Activated CD8-positive, alpha-beta memory T cell treated with anti-CD3 and anti-CD28 coated beads for 24 hours (primary cell): Measurements from ENCODE around the gene CD96.
"Not testable (repeated sequence)": the region's sequence is repeated elsewhere in the genome, so short reads cannot be mapped to it uniquely, and the experiment has no call there.

Source experiments
- DNase-seq: peaks from one replicate; pipeline ENCODE4 v3.0.0-alpha.2; 2020

The CD96 gene

GRCh38 chr3:111629018-111629417, 87.0 kb downstream of the CD96 start:
- not testable (repeated sequence) for DNase-seq

DNA sequence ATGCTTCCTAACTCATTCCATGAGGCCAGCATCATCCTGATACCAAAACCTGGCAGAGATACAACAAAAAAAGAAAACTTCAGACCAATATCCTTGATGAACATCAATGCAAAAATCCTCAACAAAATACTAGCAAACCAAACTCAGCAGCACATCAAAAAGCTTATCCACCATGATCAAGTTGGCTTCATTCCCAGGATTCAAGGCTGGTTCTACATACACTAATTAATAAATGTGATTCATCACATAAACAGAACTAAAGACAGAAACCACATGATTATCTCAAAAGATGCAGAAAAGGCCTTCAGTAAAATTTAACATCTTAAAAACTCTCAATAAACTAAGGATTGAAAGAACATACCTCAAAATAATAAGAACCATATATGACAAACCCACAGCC, 88.6 kb downstream of the CD96 start:
- DNase-seq, result not testable (repeated sequence)

DNA sequence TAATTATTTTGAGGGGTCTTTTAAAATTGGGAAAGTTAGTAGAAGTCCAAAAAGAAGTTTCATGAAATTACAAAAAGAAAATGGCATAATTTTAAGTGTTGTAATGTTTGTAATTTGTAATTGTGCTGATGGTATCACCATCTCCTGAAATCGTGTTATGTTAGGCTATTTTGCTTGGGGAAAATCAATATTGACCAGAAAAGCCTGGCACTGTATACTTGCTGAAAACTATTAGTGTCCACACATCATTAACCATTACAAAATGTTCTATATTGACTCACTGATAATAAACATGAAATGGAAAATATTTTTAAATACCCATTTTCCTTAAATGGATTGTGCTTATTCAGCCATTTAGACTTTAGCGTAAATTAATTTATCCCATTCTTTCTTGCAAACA, 93.4 kb downstream of the CD96 start:
- no peak for DNase-seq

DNA sequence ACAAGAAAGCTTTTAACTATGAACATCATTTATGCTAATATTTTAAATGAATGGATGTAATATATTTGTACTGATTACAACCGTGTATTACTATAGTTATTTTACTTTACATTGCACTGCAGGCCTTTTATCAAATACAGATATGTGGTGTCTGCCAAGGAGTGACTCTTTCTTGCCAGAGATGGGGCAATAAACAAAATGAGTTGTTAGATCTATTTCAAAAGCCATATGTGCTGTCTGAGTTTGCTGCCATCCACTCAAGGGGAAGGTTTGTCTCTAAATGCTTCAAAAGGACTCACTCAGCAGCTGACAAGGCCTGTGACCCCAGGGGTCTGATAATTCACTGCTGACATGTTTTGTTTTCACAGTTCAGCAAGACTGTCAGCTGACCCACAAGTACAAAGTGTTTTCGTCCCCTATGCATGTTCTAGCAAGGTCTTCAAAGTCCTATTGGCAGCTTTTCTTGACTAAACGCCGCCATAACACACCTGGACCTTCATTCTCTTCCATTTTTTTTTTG, 94.4 kb downstream of the CD96 start:
- no peak for DNase-seq

GRCh38 chr3:111639316-111639715, 97.3 kb downstream of the CD96 start:
- DNase-seq, result no peak

DNA sequence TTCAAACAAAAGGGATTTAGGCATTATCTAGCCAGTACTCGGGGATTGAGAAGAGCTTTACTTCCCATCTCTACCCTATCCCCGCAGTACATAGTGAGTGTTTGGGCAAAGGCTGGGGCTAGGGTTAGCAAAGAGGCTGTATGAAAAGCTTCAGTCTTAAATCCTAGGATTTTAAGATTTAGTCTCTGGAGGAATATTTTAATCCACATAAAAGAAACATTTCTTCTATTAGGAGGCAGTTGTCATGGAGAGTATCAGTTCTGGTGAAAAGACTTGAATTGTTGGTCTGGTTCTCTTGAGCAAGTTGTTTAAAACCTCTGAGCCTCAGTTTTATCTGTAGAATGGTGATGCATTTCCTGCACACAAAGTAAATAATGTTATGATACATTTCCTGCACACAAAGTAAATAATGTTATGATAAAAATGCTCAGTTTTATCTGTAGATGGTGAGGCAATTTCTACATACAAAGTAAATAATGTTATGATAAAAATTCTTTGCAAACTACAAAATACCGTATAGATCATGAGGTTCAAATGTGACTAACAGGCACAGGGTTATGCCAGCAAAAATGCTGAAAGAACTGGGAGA, 107.1 kb downstream of the CD96 start:
- no peak for DNase-seq

GRCh38 chr3:111650378-111651275, 108.6 kb downstream of the CD96 start:
- no peak for DNase-seq

DNA sequence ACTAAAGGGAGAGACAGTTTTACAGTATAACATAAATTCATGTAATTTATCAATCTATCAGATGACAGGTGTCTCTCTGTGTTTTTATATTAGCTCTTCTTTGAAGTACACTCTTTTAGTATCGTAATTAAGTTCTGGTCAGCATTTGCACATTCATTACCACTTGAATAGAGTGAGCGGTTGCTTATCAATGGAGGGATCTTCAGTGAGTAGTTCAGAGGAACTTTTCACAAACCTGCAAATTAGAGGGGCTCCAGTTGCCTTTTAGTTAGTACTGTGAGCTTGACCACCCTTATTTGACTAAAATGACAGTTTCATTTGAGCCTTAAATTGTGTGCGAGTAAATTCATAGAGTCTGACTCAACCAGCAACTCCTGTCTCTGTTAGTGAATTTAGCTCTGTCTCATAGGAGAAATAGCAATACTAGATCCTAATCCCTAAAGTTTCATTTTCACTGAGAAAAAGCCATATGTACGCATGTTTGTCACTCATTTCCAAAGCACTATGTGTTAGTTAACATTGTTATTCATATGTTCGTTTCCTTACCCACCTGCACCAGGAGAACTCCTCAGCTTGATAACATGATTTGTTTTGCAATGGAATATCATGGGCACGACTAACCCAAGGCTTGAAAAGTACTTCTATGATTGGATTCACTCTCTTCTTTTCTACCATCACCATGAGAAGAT, 110.6 kb downstream of the CD96 start:
- no peak for DNase-seq

- DNase-seq, result no peak
These were observed 111.8 kb downstream of the CD96 start for GRCh38 chr3:111653766-111654165.

DNA sequence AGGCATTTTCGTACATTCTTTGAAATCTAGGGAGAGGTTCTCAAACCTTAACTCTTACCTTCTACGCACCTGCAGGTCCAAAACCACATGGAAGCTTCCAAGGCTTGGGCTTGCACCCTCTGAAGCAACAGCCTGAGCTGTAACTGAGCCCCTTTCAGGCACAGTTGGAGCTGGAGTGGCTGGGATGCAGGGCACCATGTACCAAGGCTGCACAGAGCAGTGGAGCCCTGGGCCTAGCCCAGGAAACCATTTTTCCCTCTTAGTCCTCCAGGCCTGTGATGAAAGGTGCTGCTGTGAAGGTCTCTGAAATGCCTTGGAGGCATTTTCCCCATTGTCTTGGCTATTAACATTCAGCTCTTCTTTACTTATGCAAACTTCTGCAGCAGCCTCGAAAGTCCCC, 120.0 kb downstream of the CD96 start:
- no peak for DNase-seq

GRCh38 chr3:111662907-111663306, 120.9 kb downstream of the CD96 start:
- DNase-seq, result no peak

DNA sequence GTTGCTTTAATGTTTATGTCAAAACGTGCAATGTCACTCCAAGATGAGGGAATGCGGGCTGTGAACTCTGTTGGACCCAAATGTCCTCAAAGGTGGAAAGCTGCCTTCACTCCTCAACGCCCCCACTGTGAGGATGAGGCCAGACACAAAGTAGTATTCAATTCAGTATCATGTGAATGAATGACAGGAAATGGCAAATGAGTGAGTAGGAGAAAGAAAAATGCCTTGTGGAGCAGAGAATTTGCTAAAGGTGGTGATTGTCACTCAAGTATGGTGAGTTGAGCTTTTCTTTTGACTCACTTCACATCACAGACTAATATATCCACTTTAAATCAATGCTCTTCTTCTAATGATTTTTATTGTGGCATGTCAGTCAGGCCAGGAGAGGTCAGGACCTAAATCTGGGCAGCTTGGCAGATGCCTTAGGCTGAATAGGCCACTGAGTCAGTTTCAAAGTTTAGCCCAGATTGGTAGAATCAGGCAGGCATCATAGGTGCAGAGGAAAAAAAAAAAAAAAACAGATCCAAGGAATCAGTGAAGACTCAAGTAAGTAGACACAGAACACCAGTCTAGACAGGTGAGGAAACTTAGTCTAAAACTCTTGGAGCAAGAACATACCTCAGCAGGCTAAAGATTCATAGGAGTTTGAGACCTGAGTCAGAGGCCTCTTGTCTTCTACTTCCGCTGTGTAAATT, 124.2 kb downstream of the CD96 start:
- no peak for DNase-seq

GRCh38 chr3:111667170-111667569, 125.2 kb downstream of the CD96 start:
- no peak for DNase-seq

DNA sequence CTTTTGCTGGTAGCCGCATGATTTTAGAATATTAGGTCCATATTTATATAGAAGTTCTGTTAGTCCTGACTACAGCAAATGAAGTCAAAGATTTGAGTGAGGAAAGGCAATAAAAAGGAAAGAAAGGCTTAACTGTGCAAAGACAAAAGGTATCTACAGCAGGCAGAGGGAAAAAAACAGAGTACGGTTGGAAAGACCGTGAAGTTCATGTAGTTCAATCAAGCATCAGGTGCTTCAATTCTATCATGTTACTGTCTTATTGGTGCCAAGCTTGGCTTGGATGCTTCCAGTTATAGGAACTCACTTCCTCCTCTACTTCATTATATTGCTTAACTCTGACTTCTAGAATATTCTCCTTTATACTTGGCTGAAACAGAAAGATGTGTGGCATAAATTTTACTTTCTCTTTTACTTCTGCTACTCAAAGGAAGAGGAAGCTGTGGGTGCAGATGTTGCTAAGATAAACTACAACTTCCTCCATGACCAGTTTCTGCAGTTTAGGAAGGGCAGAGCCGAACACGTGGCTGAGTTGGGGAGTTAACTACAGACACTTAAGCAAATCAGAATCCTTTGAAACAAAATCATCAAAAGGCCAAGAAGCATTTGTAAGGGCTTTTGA, 125.7 kb downstream of the CD96 start:
- peak; percentile 71 for DNase-seq

DNA sequence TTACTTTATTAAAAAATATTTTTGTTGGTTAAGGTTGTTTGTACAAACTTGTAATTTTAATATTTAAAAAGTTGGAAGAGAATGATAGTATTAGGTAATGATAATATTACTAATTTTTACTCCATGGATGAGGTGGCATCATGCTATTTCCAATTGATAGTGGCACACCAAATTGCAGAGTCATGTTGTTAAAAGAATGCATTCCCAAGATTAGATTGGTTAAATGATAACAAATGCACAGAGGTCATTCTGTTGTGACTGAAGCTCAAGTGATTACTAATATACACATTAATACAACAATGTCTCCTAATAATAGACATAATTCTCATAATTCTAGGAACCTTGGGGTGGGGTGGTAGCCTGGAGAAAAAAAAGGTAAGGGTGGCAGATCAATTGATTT, 126.3 kb downstream of the CD96 start:
- DNase-seq, result no peak

DNA sequence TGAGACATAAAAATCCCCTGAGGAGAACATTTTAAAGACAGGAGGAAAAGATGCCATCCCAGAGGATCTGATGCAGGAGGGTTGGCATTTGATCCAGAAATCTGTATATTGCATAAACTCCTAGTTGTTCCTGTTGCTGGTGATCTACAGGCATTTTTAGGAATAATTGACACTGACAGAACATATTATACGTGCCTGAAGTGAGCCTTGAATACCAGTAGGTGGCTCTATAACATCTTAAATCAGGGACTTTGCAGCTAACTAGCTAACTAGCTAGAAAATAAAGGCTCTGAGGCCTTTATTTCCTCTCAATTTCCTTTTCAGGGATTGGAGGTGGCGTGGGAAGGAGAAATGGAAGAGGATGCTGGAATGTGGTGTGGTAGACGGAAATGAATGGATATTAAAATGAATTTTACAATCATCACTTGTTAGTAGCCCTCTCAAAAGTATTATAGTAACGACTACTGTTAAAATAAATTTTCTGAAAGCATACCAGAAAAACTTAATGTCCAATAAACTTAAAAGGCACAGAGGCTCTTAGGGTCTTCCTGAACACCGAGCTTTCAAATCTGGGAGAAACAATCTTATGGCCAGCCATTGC, 127.0 kb downstream of the CD96 start:
- DNase-seq, result no peak

DNA sequence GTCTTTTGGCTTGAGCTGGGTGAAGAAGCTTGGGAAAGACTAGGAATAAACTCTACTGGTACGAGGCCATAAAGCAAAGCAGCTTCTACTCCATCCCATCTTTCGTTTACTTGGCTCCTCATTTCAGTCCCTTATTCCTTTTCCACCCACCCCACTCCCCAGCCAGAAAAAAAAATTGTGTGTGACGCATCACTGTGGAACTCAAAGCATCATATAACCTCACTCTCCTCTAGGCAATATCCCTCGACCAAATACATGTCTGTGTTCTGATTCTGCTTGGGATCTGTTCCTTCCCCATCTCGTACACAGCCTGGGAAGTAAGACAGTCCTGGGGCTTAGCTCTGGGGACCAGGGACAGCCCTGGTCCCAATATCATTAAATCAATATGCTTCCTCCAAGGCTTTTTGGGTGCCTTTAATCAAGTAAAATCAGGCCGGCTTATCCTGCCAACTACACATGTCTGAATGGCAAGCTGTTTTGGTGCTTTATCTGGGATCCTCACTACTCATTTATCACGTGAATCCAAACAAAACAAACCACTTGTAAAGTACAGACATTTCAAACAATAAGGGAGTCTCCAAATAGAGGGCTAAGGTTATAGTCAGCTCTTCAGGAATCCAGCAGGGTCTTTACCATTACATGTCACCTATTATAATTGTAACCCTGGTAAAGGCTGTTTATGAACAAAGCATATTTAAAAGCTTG, 128.1 kb downstream of the CD96 start:
- DNase-seq, result no peak

- not testable (repeated sequence) for DNase-seq
These were observed 130.5 kb downstream of the CD96 start for GRCh38 chr3:111672461-111672860.

- no peak for DNase-seq
These were observed 133.8 kb downstream of the CD96 start for GRCh38 chr3:111675846-111676210.

GRCh38 chr3:111676211-111677006, 134.4 kb downstream of the CD96 start:
- no peak for DNase-seq

DNA sequence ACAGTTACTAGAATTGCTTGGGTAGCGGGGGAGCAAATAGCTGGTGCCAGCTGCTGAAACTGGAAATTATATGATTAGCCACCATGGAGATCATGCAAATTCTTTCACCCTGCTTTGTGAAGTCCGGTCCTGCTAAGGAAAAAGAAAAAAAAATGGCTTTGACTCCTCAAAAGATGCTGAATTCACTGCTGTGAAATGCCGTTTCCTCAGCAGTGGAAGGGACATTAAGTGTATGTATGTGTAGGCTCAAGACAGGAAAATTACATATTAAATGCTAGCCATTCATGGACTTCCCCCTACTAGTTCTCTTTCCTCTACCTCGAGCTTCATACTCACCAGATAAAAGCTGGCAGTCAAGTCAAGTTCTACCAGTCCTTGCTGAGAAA, 135.0 kb downstream of the CD96 start:
- no peak for DNase-seq
